HG03439 (cell line): ENCODE data around the gene RNF208.

Experiments
- ATAC-seq: cut with Tn5 transposase; IDR thresholded peaks from one replicate; pipeline ENCODE4 v1.9.1; 2021; ENCODE audit warnings: mild to moderate bottlenecking, moderate library complexity; ENCODE audit not compliant: unreplicated experiment

RNF208 gene

GRCh38 chr9:137178201-137178938, 43.7 kb downstream of the RNF208 start:
- ATAC-seq, result no peak

GRCh38 chr9:137176302-137177182, 45.5 kb downstream of the RNF208 start:
- ATAC-seq, result no peak

GRCh38 chr9:137175345-137175961, 46.6 kb downstream of the RNF208 start:
- ATAC-seq, result no peak

- ATAC-seq, result no peak
Observed at GRCh38 chr9:137174722-137175293, 47.2 kb downstream of the RNF208 start.

GRCh38 chr9:137173796-137174664, 48.0 kb downstream of the RNF208 start:
- no peak for ATAC-seq

- no peak for ATAC-seq
Observed at GRCh38 chr9:137172901-137173795, 48.9 kb downstream of the RNF208 start.

GRCh38 chr9:137171149-137171900, 50.7 kb downstream of the RNF208 start:
- no peak for ATAC-seq

- no peak for ATAC-seq
Observed at GRCh38 chr9:137170486-137171148, 51.4 kb downstream of the RNF208 start.
